PC-9 (cell line): ENCODE results near the gene DMRTB1. TPM values are rescaled to one million over a fixed set of nuclear protein-coding genes. Genes with fewer than 3 reads are reported as not detected.

ENCODE experiments used
- BruUV-seq: library from RNA; stranded (reverse); fragments of 400-500 nt; replicated peaks from 2 replicates; lab custom pipeline; 2021; lab: Mats Ljungman, UMichigan
- CTCF ChIA-PET: fragments of 300-600 bp; sonication (Branson Sonifier 250); formaldehyde crosslinking; loops from one replicate; lab custom pipeline; 2022; ENCODE audit warnings: antibody characterized with exemption; lab: Charles Lee
- POLR2A ChIA-PET: fragments of 300-600 bp; sonication (Branson Sonifier 250); formaldehyde crosslinking; loops from one replicate; lab custom pipeline; 2022; ENCODE audit warnings: antibody characterized with exemption; ENCODE audit not compliant: unreplicated experiment; lab: Charles Lee
- DNase-seq, 2 experiments: peaks; one replicate each; pipeline versions ENCODE4 v3.0.0 to v3.0.0-alpha.2; 2015 to 2022; ENCODE audit warnings: mixed read lengths in 1 of 2
- H2AFZ ChIP-seq: fragments of 200-600 bp; sonication (generic); 2 replicates; pipeline ENCODE4 v1.8.1; 2017; ENCODE audit warnings: antibody characterized with exemption
- H3F3A ChIP-seq: fragments of 200-600 bp; sonication (generic); 2 replicates; pipeline ENCODE4 v1.8.1; 2017; ENCODE audit warnings: antibody characterized with exemption, mild to moderate bottlenecking, low read depth; ENCODE audit not compliant: insufficient read depth
- H3K27ac ChIP-seq: fragments of 200-600 bp; sonication (generic); 2 replicates; pipeline ENCODE4 v1.6.1; 2016; ENCODE audit warnings: mixed run types
- H3K27me3 ChIP-seq: fragments of 200-600 bp; sonication (generic); 2 replicates; pipeline ENCODE4 v1.6.1; 2016; ENCODE audit warnings: low read depth, mixed run types; ENCODE audit not compliant: insufficient read depth
- H3K36me3 ChIP-seq: fragments of 200-600 bp; sonication (generic); 2 replicates; pipeline ENCODE4 v1.6.1; 2016; ENCODE audit warnings: low read depth, mixed run types
- H3K4me1 ChIP-seq: fragments of 200-600 bp; sonication (generic); replicated peaks from 2 replicates; pipeline ENCODE4 v1.6.1; 2016; ENCODE audit warnings: mixed run types; ENCODE audit not compliant: insufficient read depth
- H3K4me2 ChIP-seq: fragments of 200-600 bp; sonication (generic); 2 replicates; pipeline ENCODE4 v1.6.1; 2017; ENCODE audit warnings: mixed run types
- H3K4me3 ChIP-seq: fragments of 200-600 bp; sonication (generic); 2 replicates; pipeline ENCODE4 v1.6.1; 2016; ENCODE audit warnings: mixed run types
- H3K79me2 ChIP-seq: fragments of 200-600 bp; sonication (generic); 2 replicates; pipeline ENCODE4 v1.6.1; 2017; ENCODE audit warnings: low read depth, mixed run types
- H3K9me2 ChIP-seq: fragments of 200-600 bp; sonication (generic); 2 replicates; pipeline ENCODE4 v1.8.1; 2017; ENCODE audit warnings: mild to moderate bottlenecking; ENCODE audit not compliant: insufficient read depth
- H3K9me3 ChIP-seq: fragments of 200-600 bp; sonication (generic); 2 replicates; pipeline ENCODE4 v1.8.1; 2016; ENCODE audit warnings: low read depth; ENCODE audit not compliant: insufficient read depth
- H4K20me1 ChIP-seq: fragments of 200-600 bp; sonication (generic); 2 replicates; pipeline ENCODE4 v1.8.1; 2017; ENCODE audit not compliant: insufficient read depth
- EZH2 ChIP-seq: fragments of 200-600 bp; sonication (generic); IDR thresholded peaks from 2 replicates; pipeline ENCODE4 v1.8.0; 2017; ENCODE audit warnings: antibody characterized with exemption, low read depth
- intact Hi-C: fragments of 100-400 bp; cut with micrococcal nuclease; formaldehyde crosslinking; loops from one replicate; pipeline ENCODE4 v1.10.0; 2022; ENCODE audit not compliant: unreplicated experiment
- total RNA-seq: library from RNA; stranded (reverse); gene quantifications from 2 replicates; pipeline ENCODE4 v1.2.3, GENCODE V29; 2021
- TF ChIP-seq, protein P1 (sequence below): fragments of 200-600 bp; sonication (generic); conservative IDR thresholded peaks from 2 replicates; pipeline ENCODE4 v1.6.1; 2017; ENCODE audit warnings: mixed run types, antibody characterized with exemption, mild to moderate bottlenecking, moderate library complexity

DMRTB1 gene
- total RNA-seq, 1 experiment from 2014 or later: not detected

DNA sequence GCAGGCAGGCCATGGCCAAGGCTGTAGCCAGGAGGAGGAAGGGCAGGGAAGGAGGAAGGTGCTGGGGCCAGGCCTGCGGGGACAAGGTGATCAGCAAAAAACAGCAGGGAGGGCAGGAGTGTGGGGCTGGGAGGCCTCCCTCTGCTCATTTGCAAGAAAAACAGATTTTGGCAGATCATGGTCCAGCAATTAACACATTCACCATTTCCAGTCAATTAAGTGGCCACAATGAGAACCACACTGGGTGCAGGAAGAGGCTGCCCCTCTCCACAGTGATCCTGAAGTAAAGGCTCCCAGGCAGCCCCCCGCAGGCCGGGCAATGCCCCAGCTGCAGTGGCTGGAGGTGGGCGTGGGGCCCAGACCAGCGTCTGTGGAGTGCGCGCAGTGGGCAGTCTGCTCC lies 54.6 kb downstream of the DMRTB1 start:
- no TSS peak for BruUV-seq
- H3K9me3 ChIP-seq: no peaks in the 10 kb centered on the region
- H3K9me2 ChIP-seq: no peaks in the 10 kb centered on the region
- H3K4me2 ChIP-seq: no peak overlapping the region
- DNase-seq: no peak
- H3F3A ChIP-seq: no peaks in the 10 kb centered on the region
- H3K36me3 ChIP-seq: no peaks in the 10 kb centered on the region
- H3K79me2 ChIP-seq: no peaks in the 10 kb centered on the region
- intact Hi-C loops: no loop called here
- no peak for TF ChIP-seq EZH2
- TF ChIP-seq, protein P1, sequence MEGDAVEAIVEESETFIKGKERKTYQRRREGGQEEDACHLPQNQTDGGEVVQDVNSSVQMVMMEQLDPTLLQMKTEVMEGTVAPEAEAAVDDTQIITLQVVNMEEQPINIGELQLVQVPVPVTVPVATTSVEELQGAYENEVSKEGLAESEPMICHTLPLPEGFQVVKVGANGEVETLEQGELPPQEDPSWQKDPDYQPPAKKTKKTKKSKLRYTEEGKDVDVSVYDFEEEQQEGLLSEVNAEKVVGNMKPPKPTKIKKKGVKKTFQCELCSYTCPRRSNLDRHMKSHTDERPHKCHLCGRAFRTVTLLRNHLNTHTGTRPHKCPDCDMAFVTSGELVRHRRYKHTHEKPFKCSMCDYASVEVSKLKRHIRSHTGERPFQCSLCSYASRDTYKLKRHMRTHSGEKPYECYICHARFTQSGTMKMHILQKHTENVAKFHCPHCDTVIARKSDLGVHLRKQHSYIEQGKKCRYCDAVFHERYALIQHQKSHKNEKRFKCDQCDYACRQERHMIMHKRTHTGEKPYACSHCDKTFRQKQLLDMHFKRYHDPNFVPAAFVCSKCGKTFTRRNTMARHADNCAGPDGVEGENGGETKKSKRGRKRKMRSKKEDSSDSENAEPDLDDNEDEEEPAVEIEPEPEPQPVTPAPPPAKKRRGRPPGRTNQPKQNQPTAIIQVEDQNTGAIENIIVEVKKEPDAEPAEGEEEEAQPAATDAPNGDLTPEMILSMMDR: no peak
- H4K20me1 ChIP-seq: no peaks in the 10 kb centered on the region
- H3K27me3 ChIP-seq: no peaks in the 10 kb centered on the region
- H3K4me1 ChIP-seq: no peaks in the 10 kb centered on the region
- POLR2A ChIA-PET: no interaction called here
- no peak overlapping the region for H3K4me3 ChIP-seq
- no peak overlapping the region for H2AFZ ChIP-seq
- CTCF ChIA-PET: no interaction called here
- H3K27ac ChIP-seq: no peak overlapping the region

DNA sequence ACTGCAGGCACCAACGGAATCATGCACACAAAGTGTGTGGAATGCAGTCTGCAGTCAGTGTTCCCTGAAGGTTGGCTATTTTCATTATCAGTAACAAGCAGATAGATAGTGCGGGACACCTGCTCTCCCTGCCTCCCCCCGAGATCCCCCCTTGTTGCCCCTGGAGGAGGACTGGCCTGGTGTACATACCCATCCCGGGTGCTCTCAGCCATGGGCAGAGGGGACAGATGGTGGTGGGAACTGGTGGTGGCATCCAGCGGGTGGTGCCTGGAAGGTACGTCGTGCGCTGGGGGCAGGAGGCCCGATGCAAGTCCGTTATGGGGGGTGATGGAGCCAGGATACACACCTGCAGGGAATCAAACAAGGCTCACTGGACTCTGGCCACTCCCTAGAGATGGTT lies 55.2 kb downstream of the DMRTB1 start:
- intact Hi-C loops: no loop called here
- Histone ChIP-seq H3K27me3 (peaks cover 4% of the 10 kb centered on the region; the same call in 1 of the 2 replicates), H3K79me2 (no peaks in the 10 kb centered on the region), H3K4me3 (no peak overlapping the region), H3K9me2 (no peaks in the 10 kb centered on the region), H4K20me1 (no peaks in the 10 kb centered on the region), H2AFZ (no peak overlapping the region), H3F3A (no peaks in the 10 kb centered on the region), H3K4me1 (no peaks in the 10 kb centered on the region), H3K36me3 (no peaks in the 10 kb centered on the region), H3K4me2 (no peak overlapping the region), H3K27ac (no peak overlapping the region), H3K9me3 (no peaks in the 10 kb centered on the region)
- no peak for DNase-seq
- no TSS peak for BruUV-seq
- ChIA-PET POLR2A (no interaction called here), CTCF (no interaction called here)
- TF ChIP-seq, protein P1: no peak
- no peak for TF ChIP-seq EZH2

DNA sequence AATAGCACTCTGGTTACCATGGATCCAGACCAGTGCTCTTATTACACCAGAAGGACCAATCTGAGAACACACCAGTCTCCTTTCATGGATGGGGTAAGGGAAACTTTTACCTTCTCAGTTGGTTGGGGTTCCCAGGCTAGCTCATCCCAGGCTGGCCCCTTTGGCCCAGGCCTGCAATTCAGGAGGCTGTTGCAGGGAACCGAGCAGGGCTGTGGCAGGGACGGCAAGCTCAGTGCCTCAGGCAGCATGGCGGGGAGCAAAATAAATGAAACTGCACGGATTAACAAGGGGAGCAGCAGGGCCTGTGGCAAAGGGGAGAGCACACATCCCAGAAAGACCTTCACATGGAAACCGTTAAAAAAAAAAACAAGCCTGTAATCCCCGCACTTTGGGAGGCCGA lies 57.0 kb downstream of the DMRTB1 start:
- Histone ChIP-seq H2AFZ (no peak overlapping the region), H4K20me1 (no peaks in the 10 kb centered on the region), H3K4me2 (no peak overlapping the region), H3K4me3 (no peak overlapping the region), H3K27me3 (peaks cover 7% of the 10 kb centered on the region; the same call in 1 of the 2 replicates), H3K9me2 (no peaks in the 10 kb centered on the region), H3K36me3 (no peaks in the 10 kb centered on the region), H3K79me2 (no peaks in the 10 kb centered on the region), H3K9me3 (no peaks in the 10 kb centered on the region), H3K4me1 (no peaks in the 10 kb centered on the region), H3F3A (no peaks in the 10 kb centered on the region), H3K27ac (no peak overlapping the region)
- POLR2A ChIA-PET: interaction anchor here (0.6 kb wide), 1 partner anchor 16 kb away, joined by 4 read pairs; no protein-coding TSS in a partner anchor
- CTCF ChIA-PET: no interaction called here
- TF ChIP-seq, protein P1: no peak
- TF ChIP-seq EZH2: no peak
- no peak for DNase-seq
- BruUV-seq: no TSS peak
- intact Hi-C loops: no loop called here

Other genes starting within 250 kb of the DMRTB1 start
- 50.3 and 51.1 TPM in 2 replicates for gene CZIB, start 238.8 kb upstream of the DMRTB1 start, total RNA-seq
- gene MAGOH, start 220.9 kb upstream of the DMRTB1 start, total RNA-seq: 48.0 and 75.7 TPM in 2 replicates
- 62.1 and 85.3 TPM in 2 replicates for gene LRP8, start 131.3 kb upstream of the DMRTB1 start, total RNA-seq